ENCODE measurements around the gene SEC63. TPM values are rescaled to one million over a fixed set of nuclear protein-coding genes. Genes with fewer than 3 reads are reported as not detected.

The SEC63 gene
- total RNA-seq, 1 donor from 2014 or later = 311 TPM

DNA sequence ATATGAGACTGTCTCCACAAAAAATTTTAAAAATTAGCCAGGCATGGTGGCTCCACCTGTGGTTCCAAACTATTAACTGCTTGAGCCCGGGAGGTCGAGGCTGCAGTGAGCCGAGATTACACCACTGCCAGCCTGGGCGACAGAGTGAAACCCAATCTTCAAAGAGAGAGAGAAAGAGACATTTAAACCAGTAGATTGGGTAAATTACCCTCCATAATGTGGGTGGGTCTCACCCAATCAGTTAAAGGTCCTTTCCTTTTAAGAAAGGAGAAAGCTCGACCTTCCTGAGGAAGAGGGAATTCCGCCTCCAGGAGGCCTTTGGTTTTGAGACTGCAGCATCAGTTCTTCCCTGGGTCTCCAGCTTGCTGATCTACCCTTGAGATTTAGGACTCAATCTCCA lies 108.7 kb downstream of the SEC63 start:
- no peak overlapping the region for H3K27ac Mint-ChIP-seq (ENCODE audit: unreplicated experiment)
- TF ChIP-seq, protein P1, sequence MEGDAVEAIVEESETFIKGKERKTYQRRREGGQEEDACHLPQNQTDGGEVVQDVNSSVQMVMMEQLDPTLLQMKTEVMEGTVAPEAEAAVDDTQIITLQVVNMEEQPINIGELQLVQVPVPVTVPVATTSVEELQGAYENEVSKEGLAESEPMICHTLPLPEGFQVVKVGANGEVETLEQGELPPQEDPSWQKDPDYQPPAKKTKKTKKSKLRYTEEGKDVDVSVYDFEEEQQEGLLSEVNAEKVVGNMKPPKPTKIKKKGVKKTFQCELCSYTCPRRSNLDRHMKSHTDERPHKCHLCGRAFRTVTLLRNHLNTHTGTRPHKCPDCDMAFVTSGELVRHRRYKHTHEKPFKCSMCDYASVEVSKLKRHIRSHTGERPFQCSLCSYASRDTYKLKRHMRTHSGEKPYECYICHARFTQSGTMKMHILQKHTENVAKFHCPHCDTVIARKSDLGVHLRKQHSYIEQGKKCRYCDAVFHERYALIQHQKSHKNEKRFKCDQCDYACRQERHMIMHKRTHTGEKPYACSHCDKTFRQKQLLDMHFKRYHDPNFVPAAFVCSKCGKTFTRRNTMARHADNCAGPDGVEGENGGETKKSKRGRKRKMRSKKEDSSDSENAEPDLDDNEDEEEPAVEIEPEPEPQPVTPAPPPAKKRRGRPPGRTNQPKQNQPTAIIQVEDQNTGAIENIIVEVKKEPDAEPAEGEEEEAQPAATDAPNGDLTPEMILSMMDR (IDR thresholded peaks at IDR 0.05; ENCODE audit: partially characterized antibody, unreplicated experiment) = no peak
- H3K36me3 Mint-ChIP-seq (ENCODE audit: unreplicated experiment) = peaks cover 7% of the 10 kb centered on the region
- no peak for DNase-seq
- H3K9me3 Mint-ChIP-seq (ENCODE audit: unreplicated experiment) = peaks cover 5% of the 10 kb centered on the region
- H3K4me3 Mint-ChIP-seq (ENCODE audit: unreplicated experiment) = no peak overlapping the region
- no peaks in the 10 kb centered on the region for H3K4me1 Mint-ChIP-seq (ENCODE audit: low read depth, unreplicated experiment)
- H3K27me3 Mint-ChIP-seq (ENCODE audit: unreplicated experiment) = peaks cover 2% of the 10 kb centered on the region

DNA sequence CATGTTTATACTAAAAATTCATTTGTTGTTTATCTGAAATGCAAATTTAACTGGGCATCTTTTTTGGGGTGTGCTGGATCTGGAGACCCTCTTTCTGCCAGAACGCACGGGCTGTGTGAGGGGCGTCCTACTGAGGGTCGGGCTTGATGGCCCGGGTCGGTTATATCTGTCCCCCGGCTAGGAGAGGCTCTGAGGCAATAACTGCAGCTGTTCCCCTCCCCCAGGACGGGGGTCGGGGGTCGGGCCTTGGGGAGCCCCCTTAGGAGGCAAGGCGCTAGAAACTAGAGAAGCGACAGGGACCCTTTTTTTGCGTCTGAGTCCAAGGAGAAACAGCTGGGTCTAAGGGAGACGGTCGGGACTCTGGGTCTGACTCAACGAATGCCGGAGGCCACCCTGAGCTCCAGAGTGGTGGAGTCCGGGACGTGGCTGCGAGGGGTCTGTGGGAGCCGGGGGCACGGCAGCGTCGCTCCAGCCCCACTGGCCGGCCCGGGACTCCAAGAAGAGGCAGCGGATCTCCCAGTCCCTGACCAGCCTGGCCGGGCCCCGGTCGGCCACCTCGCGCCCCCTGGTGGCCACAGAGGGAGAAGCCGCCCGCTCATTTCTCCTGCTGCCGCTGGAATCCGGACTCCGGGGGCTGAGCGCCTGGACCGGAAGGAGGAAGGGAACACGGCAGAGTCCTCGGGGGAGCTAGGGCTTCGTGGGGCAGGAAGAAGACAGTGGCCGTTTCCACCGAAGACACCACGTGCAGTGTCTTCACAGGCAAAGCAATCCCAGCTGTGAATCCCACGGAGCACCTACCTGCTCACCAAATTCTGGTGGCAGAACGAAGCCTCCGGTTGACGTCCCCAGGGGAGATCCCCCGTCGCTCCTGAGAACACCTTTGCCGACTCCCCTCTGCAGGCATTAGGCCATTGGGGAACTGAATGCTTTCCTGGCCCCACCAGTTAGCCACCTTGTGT lies 109.9 kb downstream of the SEC63 start:
- no peak overlapping the region for H3K27ac Mint-ChIP-seq (ENCODE audit: unreplicated experiment)
- H3K36me3 Mint-ChIP-seq (ENCODE audit: unreplicated experiment) = peaks cover 7% of the 10 kb centered on the region
- peaks cover 2% of the 10 kb centered on the region for H3K27me3 Mint-ChIP-seq (ENCODE audit: unreplicated experiment)

DNA sequence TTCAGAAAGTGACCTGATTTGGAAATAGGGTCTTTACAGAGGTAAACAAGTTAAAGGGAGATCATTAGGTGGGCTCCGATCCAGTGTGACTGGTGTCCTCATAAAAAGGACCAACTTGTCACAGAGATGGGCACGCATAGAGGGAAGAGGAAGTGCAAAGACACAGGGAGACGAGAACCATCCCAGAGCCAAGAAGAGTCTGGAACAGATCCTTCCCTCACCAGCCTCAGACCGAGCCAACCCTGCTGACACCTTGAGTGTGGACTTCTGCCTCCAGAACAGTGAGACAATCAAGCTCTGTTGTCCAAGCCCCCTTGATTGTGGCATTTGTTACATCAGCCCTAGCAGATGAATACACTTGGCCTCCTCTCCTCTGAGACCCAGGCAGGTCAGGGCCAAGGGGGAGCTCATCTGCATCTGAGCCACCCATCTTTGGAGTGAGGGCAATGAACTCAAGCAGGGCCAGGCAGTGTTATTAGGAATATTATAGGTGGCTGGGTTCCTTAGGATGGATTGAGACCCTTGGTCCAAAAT lies 111.7 kb downstream of the SEC63 start:
- DNase-seq = no peak
- Mint-ChIP-seq H3K36me3 (ENCODE audit: unreplicated experiment) (no peaks in the 10 kb centered on the region), H3K9me3 (ENCODE audit: unreplicated experiment) (peaks cover 3% of the 10 kb centered on the region), H3K27me3 (ENCODE audit: unreplicated experiment) (peaks cover 2% of the 10 kb centered on the region), H3K4me3 (ENCODE audit: unreplicated experiment) (no peak overlapping the region), H3K27ac (ENCODE audit: unreplicated experiment) (no peak overlapping the region), H3K4me1 (ENCODE audit: low read depth, unreplicated experiment) (no peaks in the 10 kb centered on the region)
- TF ChIP-seq, protein P1 (IDR thresholded peaks at IDR 0.05; ENCODE audit: partially characterized antibody, unreplicated experiment) = no peak

More for the DNA sequence above, 109.9 kb downstream of the SEC63 start:
- H3K4me1 Mint-ChIP-seq (ENCODE audit: low read depth, unreplicated experiment) = no peaks in the 10 kb centered on the region
- TF ChIP-seq, protein P1 (IDR thresholded peaks at IDR 0.05; ENCODE audit: partially characterized antibody, unreplicated experiment) = peak; percentile 99
- peak; percentile 93 for DNase-seq
- peaks cover 5% of the 10 kb centered on the region for H3K9me3 Mint-ChIP-seq (ENCODE audit: unreplicated experiment)
- H3K4me3 Mint-ChIP-seq (ENCODE audit: unreplicated experiment) = peak overlapping the region; percentile 79

DNA sequence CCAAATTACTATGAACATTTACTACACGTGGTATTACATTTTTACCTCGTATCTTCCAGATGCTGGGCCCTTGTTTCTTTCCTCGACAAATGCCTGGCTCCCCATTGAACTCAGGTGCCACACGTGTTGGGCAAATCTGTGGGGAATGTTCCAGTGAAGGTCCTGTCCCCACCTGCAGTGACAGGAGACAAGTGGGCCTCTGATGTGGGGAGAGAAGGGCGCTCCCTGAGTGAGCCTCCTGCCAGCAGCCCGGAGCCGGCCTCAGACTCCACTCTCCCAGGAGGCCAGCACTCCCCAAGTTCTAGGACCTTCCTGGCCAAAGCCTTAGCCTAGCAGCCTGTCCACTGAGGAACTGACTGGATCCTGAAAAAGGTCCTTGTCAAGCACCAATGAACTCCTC lies 112.2 kb downstream of the SEC63 start:
- Mint-ChIP-seq H3K36me3 (ENCODE audit: unreplicated experiment) (no peaks in the 10 kb centered on the region), H3K4me3 (ENCODE audit: unreplicated experiment) (no peak overlapping the region)
- no peak for DNase-seq

More for the DNA sequence above, 112.2 kb downstream of the SEC63 start:
- Mint-ChIP-seq H3K27me3 (ENCODE audit: unreplicated experiment) (peaks cover 2% of the 10 kb centered on the region), H3K4me1 (ENCODE audit: low read depth, unreplicated experiment) (no peaks in the 10 kb centered on the region), H3K27ac (ENCODE audit: unreplicated experiment) (no peak overlapping the region), H3K9me3 (ENCODE audit: unreplicated experiment) (peaks cover 3% of the 10 kb centered on the region)
- TF ChIP-seq, protein P1 (IDR thresholded peaks at IDR 0.05; ENCODE audit: partially characterized antibody, unreplicated experiment) = no peak

All from glutamatergic neuron (in vitro differentiated cells).